HEK293 (cell line): Measurements from ENCODE around the gene FOXA2.
A peak's percentile ranks its signal among the peaks of the same experiment; 100 is the strongest.

ENCODE experiments used
- CTCF ChIA-PET: fragments of 350-600 bp; formaldehyde crosslinking; extraction: SDS; loops from one replicate; lab custom pipeline; 2021; ENCODE audit warnings: antibody characterized with exemption; lab: Yijun Ruan, JAX
- POLR2A ChIA-PET: fragments of 300-600 bp; formaldehyde crosslinking; extraction: SDS; loops from one replicate; lab custom pipeline; 2020; ENCODE audit warnings: antibody characterized with exemption, inconsistent platforms; lab: Yijun Ruan, JAX
- H3K27ac ChIP-seq: fragments of 200-500 bp; sonication (Bioruptor generic); 2 replicates; pipeline ENCODE4 v1.5.1; 2014; ENCODE audit warnings: low read depth, low read length, control low read depth, inconsistent platforms; ENCODE audit errors: extremely low read depth
- H3K36me3 ChIP-seq, 2 experiments: fragments of 200-500 bp in 1 of 2; sonication (Bioruptor generic) in 1 of 2; 1 replicate in 1 of 2; 2 replicates in 1 of 2; pipeline ENCODE4 v1.5.1; 2014 to 2017; ENCODE audit warnings: inconsistent platforms in 2 of 2, low read length in 2 of 2; ENCODE audit not compliant: control insufficient read depth in 2 of 2, insufficient read depth in 1 of 2
- H3K4me1 ChIP-seq: fragments of 200-500 bp; sonication (Bioruptor generic); 2 replicates; pipeline ENCODE4 v1.5.1; 2014; ENCODE audit warnings: mild to moderate bottlenecking, low read length, inconsistent platforms; ENCODE audit not compliant: control insufficient read depth, insufficient read depth
- H3K4me3 ChIP-seq: 2 replicates; pipeline ENCODE4 v1.5.1; 2011; ENCODE audit warnings: low read depth, mild to moderate bottlenecking, control low read depth, low read length, moderate library complexity
- H3K9me3 ChIP-seq: fragments of 200-500 bp; sonication (Bioruptor generic); 2 replicates; pipeline ENCODE4 v1.5.1; 2014; ENCODE audit warnings: low read depth, low read length, inconsistent platforms; ENCODE audit not compliant: control insufficient read depth, insufficient read depth
- FEZF1 ChIP-seq: fragments of 450-650 bp; formaldehyde crosslinking; IDR thresholded peaks from 2 replicates; pipeline ENCODE4 v1.5.1; 2016; ENCODE audit warnings: missing biosample characterization, missing genetic modification characterization
- GLI2 ChIP-seq: fragments of 450-650 bp; formaldehyde crosslinking; IDR thresholded peaks from 2 replicates; pipeline ENCODE4; 2017; ENCODE audit warnings: missing biosample characterization, missing genetic modification characterization, low read depth, borderline replicate concordance
- GLI4 ChIP-seq: fragments of 450-650 bp; formaldehyde crosslinking; IDR thresholded peaks from 2 replicates; pipeline ENCODE4 v1.5.1; 2016; ENCODE audit warnings: missing biosample characterization, missing genetic modification characterization
- GLIS1 ChIP-seq: fragments of 450-650 bp; formaldehyde crosslinking; IDR thresholded peaks from 2 replicates; pipeline ENCODE4 v1.5.1; 2016; ENCODE audit warnings: missing biosample characterization, missing genetic modification characterization
- HOXC10 ChIP-seq: sonication (generic); formaldehyde crosslinking; IDR thresholded peaks from 2 replicates; pipeline ENCODE4 v1.8.1; 2023; ENCODE audit warnings: mild to moderate bottlenecking, missing genetic modification reagents
- KLF1 ChIP-seq: fragments of 450-650 bp; formaldehyde crosslinking; IDR thresholded peaks from 2 replicates; pipeline ENCODE4 v1.5.1; 2016; ENCODE audit warnings: missing biosample characterization, missing genetic modification characterization
- KLF8 ChIP-seq: fragments of 450-650 bp; formaldehyde crosslinking; IDR thresholded peaks from 2 replicates; pipeline ENCODE4 v1.5.1; 2016; ENCODE audit warnings: missing biosample characterization, missing genetic modification characterization
- KLF9 ChIP-seq: fragments of 450-650 bp; formaldehyde crosslinking; IDR thresholded peaks from 2 replicates; pipeline ENCODE4 v1.5.1; 2016; ENCODE audit warnings: missing biosample characterization, missing genetic modification characterization, low read depth
- SP7 ChIP-seq: fragments of 450-650 bp; formaldehyde crosslinking; IDR thresholded peaks from 2 replicates; pipeline ENCODE4 v1.5.1; 2016; ENCODE audit warnings: missing biosample characterization, missing genetic modification characterization
- ZBTB20 ChIP-seq: fragments of 450-650 bp; formaldehyde crosslinking; IDR thresholded peaks from 2 replicates; pipeline ENCODE4 v1.5.1; 2016; ENCODE audit warnings: missing biosample characterization, missing genetic modification characterization
- ZFHX2 ChIP-seq: fragments of 450-650 bp; formaldehyde crosslinking; conservative IDR thresholded peaks from 2 replicates; pipeline ENCODE4 v1.5.1; 2016; ENCODE audit warnings: missing biosample characterization, missing genetic modification characterization
- ZFP69B ChIP-seq: fragments of 450-650 bp; formaldehyde crosslinking; IDR thresholded peaks from 2 replicates; pipeline ENCODE4 v1.5.1; 2016; ENCODE audit warnings: missing biosample characterization, missing genetic modification characterization
- ZNF335 ChIP-seq: fragments of 450-650 bp; formaldehyde crosslinking; conservative IDR thresholded peaks from 2 replicates; pipeline ENCODE4 v1.5.1; 2016; ENCODE audit warnings: missing biosample characterization, missing genetic modification characterization
- ZNF341 ChIP-seq: fragments of 450-650 bp; formaldehyde crosslinking; IDR thresholded peaks from 2 replicates; pipeline ENCODE4; 2016; ENCODE audit warnings: low read depth, missing biosample characterization, missing genetic modification characterization
- ZNF350 ChIP-seq: fragments of 450-650 bp; formaldehyde crosslinking; IDR thresholded peaks from 2 replicates; pipeline ENCODE4 v1.5.0; 2017; ENCODE audit warnings: missing biosample characterization, mild to moderate bottlenecking, missing genetic modification characterization
- ZNF398 ChIP-seq: fragments of 450-650 bp; formaldehyde crosslinking; IDR thresholded peaks from 2 replicates; pipeline ENCODE4 v1.5.1; 2017; ENCODE audit warnings: missing biosample characterization, missing genetic modification characterization
- ZNF549 ChIP-seq: fragments of 450-650 bp; IDR thresholded peaks from 2 replicates; pipeline ENCODE4 v1.5.1; 2018; ENCODE audit warnings: missing biosample characterization, missing genetic modification characterization, mild to moderate bottlenecking, inconsistent platforms, moderate library complexity
- ZNF561 ChIP-seq: fragments of 450-650 bp; IDR thresholded peaks from 2 replicates; pipeline ENCODE4 v1.5.1; 2018; ENCODE audit warnings: missing biosample characterization, missing genetic modification characterization, borderline replicate concordance
- ZNF596 ChIP-seq: fragments of 450-650 bp; IDR thresholded peaks from 2 replicates; pipeline ENCODE4 v1.5.0; 2018; ENCODE audit warnings: missing biosample characterization, mild to moderate bottlenecking, missing genetic modification characterization, moderate library complexity
- ZNF645 ChIP-seq: fragments of 450-650 bp; formaldehyde crosslinking; IDR thresholded peaks from 2 replicates; pipeline ENCODE4; 2016; ENCODE audit warnings: missing biosample characterization, missing genetic modification characterization
- TF ChIP-seq, protein P1 (sequence below): fragments of 450-650 bp; formaldehyde crosslinking; IDR thresholded peaks from 2 replicates; pipeline ENCODE4 v1.5.1; 2016; ENCODE audit warnings: missing biosample characterization, missing genetic modification characterization
- TF ChIP-seq, protein P2 (sequence below): fragments of 450-650 bp; formaldehyde crosslinking; IDR thresholded peaks from 2 replicates; pipeline ENCODE4 v1.5.1; 2016; ENCODE audit warnings: missing biosample characterization, missing genetic modification characterization

Gene FOXA2

GRCh38 chr20:22583773-22584521 is 425 bp downstream of the FOXA2 start (continued):
- TF ChIP-seq, protein P1, sequence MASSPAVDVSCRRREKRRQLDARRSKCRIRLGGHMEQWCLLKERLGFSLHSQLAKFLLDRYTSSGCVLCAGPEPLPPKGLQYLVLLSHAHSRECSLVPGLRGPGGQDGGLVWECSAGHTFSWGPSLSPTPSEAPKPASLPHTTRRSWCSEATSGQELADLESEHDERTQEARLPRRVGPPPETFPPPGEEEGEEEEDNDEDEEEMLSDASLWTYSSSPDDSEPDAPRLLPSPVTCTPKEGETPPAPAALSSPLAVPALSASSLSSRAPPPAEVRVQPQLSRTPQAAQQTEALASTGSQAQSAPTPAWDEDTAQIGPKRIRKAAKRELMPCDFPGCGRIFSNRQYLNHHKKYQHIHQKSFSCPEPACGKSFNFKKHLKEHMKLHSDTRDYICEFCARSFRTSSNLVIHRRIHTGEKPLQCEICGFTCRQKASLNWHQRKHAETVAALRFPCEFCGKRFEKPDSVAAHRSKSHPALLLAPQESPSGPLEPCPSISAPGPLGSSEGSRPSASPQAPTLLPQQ, result 0 out of 2 replicates have a peak, but pooled peaks have one; percentile 28
- TF ChIP-seq FEZF1 (tag by site-specific recombination), result peak; percentile 19; the same call in 1 of the 2 replicates
- TF ChIP-seq KLF1, result peak; percentile 52
- peak; percentile 67 for TF ChIP-seq ZNF335 (tag by site-specific recombination)
- no peak for TF ChIP-seq ZNF549
- peak; percentile 37; the same call in 1 of the 2 replicates for TF ChIP-seq KLF8 (tag by site-specific recombination)
- peak; percentile 52 for TF ChIP-seq ZBTB20 (tag by site-specific recombination)
- TF ChIP-seq KLF9 (tag by site-specific recombination), result peak; percentile 54; the same call in 1 of the 2 replicates
- peak; percentile 95 for TF ChIP-seq ZNF398 (tag by site-specific recombination)
- 0 out of 2 replicates have a peak, but pooled peaks have one; percentile 29 for TF ChIP-seq ZNF596 (tag by site-specific recombination)
- no peak for TF ChIP-seq ZNF350
- peak; percentile 16; the same call in 1 of the 2 replicates for TF ChIP-seq ZNF561 (tag by site-specific recombination)
- TF ChIP-seq GLIS1 (tag by site-specific recombination), result 0 out of 2 replicates have a peak, but pooled peaks have one; percentile 24
- TF ChIP-seq ZNF341, result peak; percentile 86
- TF ChIP-seq SP7 (tag by site-specific recombination), result 0 out of 2 replicates have a peak, but pooled peaks have one; percentile 35
- TF ChIP-seq, all 188 proteins: peak for 20

- Histone ChIP-seq H3K9me3 (no peaks in the 10 kb centered on the region), H3K4me3 (peak overlapping the region; percentile 50), H3K36me3 (peaks cover 0 to 3% of the 10 kb centered on the region in 2 experiments; a peak in 1 of 3 replicates), H3K4me1 (0 out of 2 replicates have a peak, but pooled peaks cover 2% of the 10 kb centered on the region), H3K27ac (no peak overlapping the region; the same call in 1 of the 2 replicates)
- ChIA-PET POLR2A (no interaction called here), CTCF (interaction anchor here (0.6 to 1.2 kb wide), 4 partner anchors 13 to 753 kb away, joined by 3 to 4 read pairs (median 3); no protein-coding TSS in a partner anchor)
- TF ChIP-seq HOXC10 (CRISPR knock-in tag) (no peak), GLI2 (no peak), ZFHX2 (tag by site-specific recombination) (peak; percentile 36; the same call in 1 of the 2 replicates), ZNF645 (tag by site-specific recombination) (no peak), ZFP69B (tag by site-specific recombination) (no peak), GLI4 (tag by site-specific recombination) (no peak)
- TF ChIP-seq, protein P2, sequence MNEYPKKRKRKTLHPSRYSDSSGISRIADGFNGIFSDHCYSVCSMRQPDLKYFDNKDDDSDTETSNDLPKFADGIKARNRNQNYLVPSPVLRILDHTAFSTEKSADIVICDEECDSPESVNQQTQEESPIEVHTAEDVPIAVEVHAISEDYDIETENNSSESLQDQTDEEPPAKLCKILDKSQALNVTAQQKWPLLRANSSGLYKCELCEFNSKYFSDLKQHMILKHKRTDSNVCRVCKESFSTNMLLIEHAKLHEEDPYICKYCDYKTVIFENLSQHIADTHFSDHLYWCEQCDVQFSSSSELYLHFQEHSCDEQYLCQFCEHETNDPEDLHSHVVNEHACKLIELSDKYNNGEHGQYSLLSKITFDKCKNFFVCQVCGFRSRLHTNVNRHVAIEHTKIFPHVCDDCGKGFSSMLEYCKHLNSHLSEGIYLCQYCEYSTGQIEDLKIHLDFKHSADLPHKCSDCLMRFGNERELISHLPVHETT (tag by site-specific recombination), result no peak
- TF ChIP-seq, all 188 proteins: peak for 1
Observed at GRCh38 chr20:22582964-22583772, 1.2 kb downstream of the FOXA2 start.
